GM12878 (cell line): ENCODE measurements around the gene EIF3D. TPM values are rescaled to one million over a fixed set of nuclear protein-coding genes. Genes with fewer than 3 reads are reported as not detected.

Source experiments
- ATF3 ChIP-seq: IDR thresholded peaks from 2 replicates; pipeline ENCODE4 v1.6.1; 2011; ENCODE audit warnings: low read depth, mild to moderate bottlenecking, low read length, moderate library complexity, borderline replicate concordance; ENCODE audit errors: extremely low read depth
- BCL3 ChIP-seq: IDR thresholded peaks from 2 replicates; pipeline ENCODE4 v1.6.1; 2011; ENCODE audit warnings: borderline replicate concordance, low read depth, mild to moderate bottlenecking, moderate library complexity, low read length; ENCODE audit not compliant: insufficient read depth, poor library complexity, severe bottlenecking
- BCLAF1 ChIP-seq: fragments of 450-650 bp; IDR thresholded peaks from 2 replicates; pipeline ENCODE4 v1.6.1; 2017; ENCODE audit warnings: antibody characterized with exemption, mild to moderate bottlenecking, moderate library complexity
- BRCA1 ChIP-seq: IDR thresholded peaks from 2 replicates; pipeline ENCODE4 v1.6.1; 2011; ENCODE audit warnings: low read depth, low read length, improper control_type of control experiment
- CHD4 ChIP-seq: fragments of 200-600 bp; sonication (generic); IDR thresholded peaks from 2 replicates; pipeline ENCODE4 v1.6.1; 2016; ENCODE audit warnings: mild to moderate bottlenecking
- CREM ChIP-seq: IDR thresholded peaks from 2 replicates; pipeline ENCODE4 v1.6.1; 2014; ENCODE audit warnings: antibody characterized with exemption, low read depth
- ELK1 ChIP-seq: IDR thresholded peaks from 2 replicates; pipeline ENCODE4 v1.6.1; 2012; ENCODE audit warnings: low read depth, low read length, improper control_type of control experiment
- JUNB ChIP-seq: IDR thresholded peaks from 2 replicates; pipeline ENCODE4 v1.6.1; 2016; ENCODE audit warnings: antibody characterized with exemption, mild to moderate bottlenecking
- KDM1A ChIP-seq: fragments of 200-600 bp; sonication (generic); IDR thresholded peaks from 2 replicates; pipeline ENCODE4 v1.6.1; 2016; ENCODE audit warnings: borderline replicate concordance
- NBN ChIP-seq: fragments of 450-650 bp; IDR thresholded peaks from 2 replicates; pipeline ENCODE4 v1.6.1; 2016
- NR2C1 ChIP-seq: fragments of 450-650 bp; IDR thresholded peaks from 2 replicates; pipeline ENCODE4 v1.6.1; 2017; ENCODE audit warnings: antibody characterized with exemption, mild to moderate bottlenecking, moderate library complexity
- NR2C2 ChIP-seq: IDR thresholded peaks from 2 replicates; pipeline ENCODE4 v1.6.1; 2011; ENCODE audit warnings: borderline replicate concordance, low read depth; ENCODE audit not compliant: control insufficient read depth, insufficient read length
- PAX8 ChIP-seq: fragments of 450-650 bp; IDR thresholded peaks from 2 replicates; pipeline ENCODE4 v1.6.1; 2017; ENCODE audit warnings: mild to moderate bottlenecking, moderate library complexity
- PML ChIP-seq: IDR thresholded peaks from 2 replicates; pipeline ENCODE4 v1.6.1; 2012; ENCODE audit warnings: low read length, inconsistent platforms
- POLR2A ChIP-seq: IDR thresholded peaks from 2 replicates; pipeline ENCODE4 v1.6.1; 2011; ENCODE audit warnings: low read depth, mild to moderate bottlenecking, low read length
- RB1 ChIP-seq: fragments of 450-650 bp; formaldehyde crosslinking; IDR thresholded peaks from 2 replicates; pipeline ENCODE4 v1.6.1; 2017; ENCODE audit warnings: mild to moderate bottlenecking, borderline replicate concordance
- RBBP5 ChIP-seq: fragments of 200-600 bp; sonication (generic); conservative IDR thresholded peaks from 2 replicates; pipeline ENCODE4 v1.6.1; 2016
- USF2 ChIP-seq: IDR thresholded peaks from 2 replicates; pipeline ENCODE4 v1.6.1; 2011; ENCODE audit warnings: low read depth, low read length, improper control_type of control experiment, borderline replicate concordance
- WRNIP1 ChIP-seq: IDR thresholded peaks from 2 replicates; pipeline ENCODE4 v1.6.1; 2011; ENCODE audit warnings: low read depth, low read length, improper control_type of control experiment, borderline replicate concordance
- ZBTB40 ChIP-seq: fragments of 450-650 bp; IDR thresholded peaks from 2 replicates; pipeline ENCODE4 v1.6.1; 2016; ENCODE audit warnings: mild to moderate bottlenecking, moderate library complexity, borderline replicate concordance
- ZNF384 ChIP-seq: IDR thresholded peaks from 2 replicates; pipeline ENCODE4 v1.6.1; 2012; ENCODE audit warnings: low read depth, mild to moderate bottlenecking, low read length, improper control_type of control experiment, borderline replicate concordance
- polyA plus RNA-seq, 11 experiments: library from polyadenylated mRNA; depleted of rRNA in 4 of 11; unstranded in 6 of 11; stranded (reverse) in 5 of 11; fragments of >200 nt; fragmentation: Nextera tagmentation in 4 of 11; fragmentation: Illumina TruSeq in 1 of 11; extraction: Ambion mirVana in 4 of 11; extraction: Trizol in 1 of 11; gene quantifications; 1 replicate in 1 of 11; 2 replicates in 10 of 11; pipeline versions ENCODE4 v1.2.1 to v1.2.3, GENCODE V29; 2011 to 2016; ENCODE audit warnings: inconsistent platforms in 2 of 11, missing spikeins in 2 of 11, low read depth in 1 of 11
- total RNA-seq, 4 experiments: library from RNA; depleted of rRNA in 3 of 4; stranded (reverse); fragments of >200 nt in 3 of 4; fragmentation: Illumina TruSeq in 1 of 4; extraction: Trizol in 1 of 4; gene quantifications; 2 replicates each; pipeline versions ENCODE4 v1.2.1 to v1.2.3, GENCODE V29; 2013 to 2021

EIF3D gene
- total and polyA plus RNA-seq, 10 of the 15 experiments (the other 5 are each of a cell fraction or from before 2014, with no cell fraction given): 240 to 558 (median 420) TPM

GRCh38 chr22:36480941-36481392, 48.0 kb downstream of the EIF3D start (continued):
- TF ChIP-seq NR2C2 (no peak), USF2 (no peak), ELK1 (no peak), BRCA1 (no peak), CHD4 (no peak), BCL3 (no peak), KDM1A (no peak), ATF3 (no peak), ZBTB40 (no peak), NBN (no peak), POLR2A (no peak), CREM (no peak), BCLAF1 (no peak), ZNF384 (no peak), PML (no peak), WRNIP1 (no peak), PAX8 (no peak), JUNB (no peak), NR2C1 (peak; percentile 37; the same call in 1 of the 2 replicates), RBBP5 (no peak), RB1 (peak; percentile 26; the same call in 1 of the 2 replicates)
